ENCODE data around the gene PKLR. TPM values are rescaled to one million over a fixed set of nuclear protein-coding genes. Genes with fewer than 3 reads are reported as not detected.
A peak's percentile ranks its signal among the peaks of the same experiment; 100 is the strongest.

The PKLR gene
- total and polyA plus RNA-seq, 4 donors: 10.4 to 56.1 (median 40.6) TPM

DNA sequence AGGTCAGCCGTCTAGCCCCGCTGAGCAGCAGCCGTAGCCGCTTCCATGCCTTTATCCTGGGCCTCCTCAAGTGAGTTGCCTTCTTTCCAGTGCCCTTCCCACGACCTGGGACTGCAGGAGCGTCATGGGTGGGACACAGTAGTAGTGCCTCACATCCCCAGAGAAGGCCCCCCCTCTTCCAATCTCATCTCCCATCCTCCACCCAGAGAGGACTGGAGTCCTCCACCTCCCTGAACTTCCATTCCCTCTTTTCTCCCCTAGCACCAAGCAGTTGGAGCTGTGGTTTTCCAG lies 24.3 kb upstream of the PKLR start:
- no peak for DNase-seq (ENCODE audit: low spot score)
- no peaks in the 10 kb centered on the region for H3K27me3 ChIP-seq (ENCODE audit: control insufficient read depth in 4 of 4, insufficient read depth in 4 of 4, low read length in 3 of 4)
- 78% methylated on average over 6 of the region's 6 CpGs for WGBS
- TF ChIP-seq JUND (IDR thresholded peaks at IDR 0.05) (no peak), GABPA (IDR thresholded peaks at IDR 0.05 in 1 of 2, conservative IDR thresholded peaks at IDR 0.05 in 1 of 2) (no peak), HNF4G (IDR thresholded peaks at IDR 0.05) (no peak), EGR1 (IDR thresholded peaks at IDR 0.05; ENCODE audit: low read depth in 2 of 2) (no peak), YY1 (IDR thresholded peaks at IDR 0.05) (no peak), RXRA (IDR thresholded peaks at IDR 0.05) (no peak), NR2F2 (IDR thresholded peaks at IDR 0.05) (no peak), TAF1 (conservative IDR thresholded peaks at IDR 0.05) (no peak), RAD21 (IDR thresholded peaks at IDR 0.05) (no peak), ATF3 (IDR thresholded peaks at IDR 0.05) (no peak), SP1 (IDR thresholded peaks at IDR 0.05) (no peak), FOXA1 (IDR thresholded peaks at IDR 0.05) (no peak)
- TF ChIP-seq, protein P1, sequence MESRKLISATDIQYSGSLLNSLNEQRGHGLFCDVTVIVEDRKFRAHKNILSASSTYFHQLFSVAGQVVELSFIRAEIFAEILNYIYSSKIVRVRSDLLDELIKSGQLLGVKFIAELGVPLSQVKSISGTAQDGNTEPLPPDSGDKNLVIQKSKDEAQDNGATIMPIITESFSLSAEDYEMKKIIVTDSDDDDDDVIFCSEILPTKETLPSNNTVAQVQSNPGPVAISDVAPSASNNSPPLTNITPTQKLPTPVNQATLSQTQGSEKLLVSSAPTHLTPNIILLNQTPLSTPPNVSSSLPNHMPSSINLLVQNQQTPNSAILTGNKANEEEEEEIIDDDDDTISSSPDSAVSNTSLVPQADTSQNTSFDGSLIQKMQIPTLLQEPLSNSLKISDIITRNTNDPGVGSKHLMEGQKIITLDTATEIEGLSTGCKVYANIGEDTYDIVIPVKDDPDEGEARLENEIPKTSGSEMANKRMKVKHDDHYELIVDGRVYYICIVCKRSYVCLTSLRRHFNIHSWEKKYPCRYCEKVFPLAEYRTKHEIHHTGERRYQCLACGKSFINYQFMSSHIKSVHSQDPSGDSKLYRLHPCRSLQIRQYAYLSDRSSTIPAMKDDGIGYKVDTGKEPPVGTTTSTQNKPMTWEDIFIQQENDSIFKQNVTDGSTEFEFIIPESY (IDR thresholded peaks at IDR 0.05): no peak
- TF ChIP-seq, protein P2, sequence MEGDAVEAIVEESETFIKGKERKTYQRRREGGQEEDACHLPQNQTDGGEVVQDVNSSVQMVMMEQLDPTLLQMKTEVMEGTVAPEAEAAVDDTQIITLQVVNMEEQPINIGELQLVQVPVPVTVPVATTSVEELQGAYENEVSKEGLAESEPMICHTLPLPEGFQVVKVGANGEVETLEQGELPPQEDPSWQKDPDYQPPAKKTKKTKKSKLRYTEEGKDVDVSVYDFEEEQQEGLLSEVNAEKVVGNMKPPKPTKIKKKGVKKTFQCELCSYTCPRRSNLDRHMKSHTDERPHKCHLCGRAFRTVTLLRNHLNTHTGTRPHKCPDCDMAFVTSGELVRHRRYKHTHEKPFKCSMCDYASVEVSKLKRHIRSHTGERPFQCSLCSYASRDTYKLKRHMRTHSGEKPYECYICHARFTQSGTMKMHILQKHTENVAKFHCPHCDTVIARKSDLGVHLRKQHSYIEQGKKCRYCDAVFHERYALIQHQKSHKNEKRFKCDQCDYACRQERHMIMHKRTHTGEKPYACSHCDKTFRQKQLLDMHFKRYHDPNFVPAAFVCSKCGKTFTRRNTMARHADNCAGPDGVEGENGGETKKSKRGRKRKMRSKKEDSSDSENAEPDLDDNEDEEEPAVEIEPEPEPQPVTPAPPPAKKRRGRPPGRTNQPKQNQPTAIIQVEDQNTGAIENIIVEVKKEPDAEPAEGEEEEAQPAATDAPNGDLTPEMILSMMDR (IDR thresholded peaks at IDR 0.05; ENCODE audit: low read depth, low read length, missing input control): no peak
- TF ChIP-seq, protein P3, sequence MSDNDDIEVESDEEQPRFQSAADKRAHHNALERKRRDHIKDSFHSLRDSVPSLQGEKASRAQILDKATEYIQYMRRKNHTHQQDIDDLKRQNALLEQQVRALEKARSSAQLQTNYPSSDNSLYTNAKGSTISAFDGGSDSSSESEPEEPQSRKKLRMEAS (IDR thresholded peaks at IDR 0.05): no peak
- no peak overlapping the region for H3K9ac ChIP-seq (ENCODE audit: low read depth in 1 of 2, low read length in 2 of 2)
- no peaks in the 10 kb centered on the region for H3K9me3 ChIP-seq (ENCODE audit: control insufficient read depth in 4 of 4, low read length in 3 of 4)
- H3K27ac ChIP-seq (ENCODE audit: low read depth in 1 of 2, low read length in 2 of 2): no peak overlapping the region
- peaks cover 3 to 13% (median 5%) of the 10 kb centered on the region in 4 donors for H3K36me3 ChIP-seq (ENCODE audit: control insufficient read depth in 4 of 4, insufficient read depth in 3 of 4, low read depth in 1 of 4, low read length in 3 of 4)
- H3K4me3 ChIP-seq (ENCODE audit: low read depth in 1 of 3, low read length in 3 of 3): no peak overlapping the region
- peaks cover 2 to 35% (median 22%) of the 10 kb centered on the region in 4 donors for H3K4me1 ChIP-seq (ENCODE audit: control insufficient read depth in 4 of 4, insufficient read depth in 4 of 4, low read length in 3 of 4)

- peak; percentile 58 for DNase-seq (ENCODE audit: low spot score)
- Histone ChIP-seq H3K4me3 (ENCODE audit: low read depth in 1 of 3, low read length in 3 of 3) (peak overlapping the region; percentile 74 to 81 (median 78)), H3K9ac (ENCODE audit: low read depth in 1 of 2, low read length in 2 of 2) (peak overlapping the region; percentile 18 to 61), H3K9me3 (ENCODE audit: control insufficient read depth in 4 of 4, low read length in 3 of 4) (no peaks in the 10 kb centered on the region), H3K4me1 (ENCODE audit: control insufficient read depth in 4 of 4, insufficient read depth in 4 of 4, low read length in 3 of 4) (peaks cover 2 to 35% (median 22%) of the 10 kb centered on the region in 4 donors), H3K27ac (ENCODE audit: low read depth in 1 of 2, low read length in 2 of 2) (peak overlapping the region; percentile 90 to 93), H3K36me3 (ENCODE audit: control insufficient read depth in 4 of 4, insufficient read depth in 3 of 4, low read depth in 1 of 4, low read length in 3 of 4) (peaks cover 0 to 7% (median under 1%) of the 10 kb centered on the region in 4 donors), H3K27me3 (ENCODE audit: control insufficient read depth in 4 of 4, insufficient read depth in 4 of 4, low read length in 3 of 4) (no peaks in the 10 kb centered on the region)
- TF ChIP-seq RAD21 (IDR thresholded peaks at IDR 0.05) (peak in 1 of 2 donors; percentile 44), JUND (IDR thresholded peaks at IDR 0.05) (no peak)
- TF ChIP-seq, protein P2 (IDR thresholded peaks at IDR 0.05; ENCODE audit: low read depth, low read length, missing input control): no peak
- WGBS: 20% methylated on average over 59 of the region's 59 CpGs
These were observed 23.7 kb upstream of the PKLR start for GRCh38 chr1:155324717-155325602.
